ENCODE data around the gene PSMA8.
"Not testable (repeated sequence)": the region's sequence is repeated elsewhere in the genome, so short reads cannot be mapped to it uniquely, and the experiment has no call there.

- TF ChIP-seq CTCF (IDR thresholded peaks at IDR 0.05; ENCODE audit: control extremely low read depth in 1 of 3, insufficient read depth in 1 of 3, low read depth in 1 of 3, low read length in 3 of 3); POLR2A (IDR thresholded peaks at IDR 0.05; ENCODE audit: control extremely low read depth in 1 of 2, low read depth in 2 of 2, low read length in 2 of 2); MAX (IDR thresholded peaks at IDR 0.05); GABPA (IDR thresholded peaks at IDR 0.05; ENCODE audit: borderline replicate concordance, insufficient read depth, low read length); SP1 (IDR thresholded peaks at IDR 0.05; ENCODE audit: low read depth, low read length); KDM1A (IDR thresholded peaks at IDR 0.05; ENCODE audit: borderline replicate concordance, low read length); NANOG (IDR thresholded peaks at IDR 0.05; ENCODE audit: insufficient read depth, low read depth, low read length, poor library complexity, severe bottlenecking); NRF1 (IDR thresholded peaks at IDR 0.05; ENCODE audit: low read depth, low read length); RNF2 (IDR thresholded peaks at IDR 0.05; ENCODE audit: borderline replicate concordance, low read depth, low read length, missing control alignments, poor library complexity, severe bottlenecking): not testable (repeated sequence)
Observed at GRCh38 chr18:26242392-26242791, 108.7 kb downstream of the PSMA8 start.

Data from H1 (cell line).